Body of pancreas (tissue), 4 donors: ENCODE measurements around the gene ATG16L2.

Experiments
- POLR2A ChIP-seq, 3 donors: fragments of 450-650 bp; IDR thresholded peaks; one replicate each; pipeline ENCODE4 v1.6.1; 2016; ENCODE audit warnings: antibody characterized with exemption in 3 of 3, mild to moderate bottlenecking in 2 of 3
- TF ChIP-seq, protein P1 (sequence below), 7 experiments: fragments of 450-650 bp in 4 of 7; fragments of 200-600 bp in 3 of 7; sonication (generic) in 3 of 7; IDR thresholded peaks; one replicate each; pipeline ENCODE4 v1.5.1; 2016 to 2019; ENCODE audit warnings: antibody characterized with exemption in 7 of 7

DNA sequence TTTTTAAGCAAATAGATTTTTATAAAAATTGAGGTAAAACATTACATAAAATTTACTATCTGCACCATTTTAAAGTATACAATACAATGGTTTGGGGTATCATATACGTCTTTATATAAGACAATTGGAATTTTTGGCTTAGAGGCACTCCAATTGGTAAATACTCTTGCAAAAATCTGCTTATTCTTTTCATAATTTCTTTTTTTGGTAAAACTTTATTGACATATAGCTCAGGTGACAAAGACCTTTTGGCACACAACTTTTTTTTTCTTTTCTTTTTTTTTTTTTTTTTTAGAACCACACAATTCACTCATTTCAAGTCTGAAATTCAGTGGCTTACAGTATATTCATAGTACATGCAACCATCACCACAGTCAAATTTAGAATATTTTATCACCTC is 57.8 kb downstream of the ATG16L2 start:
- TF ChIP-seq, protein P1, sequence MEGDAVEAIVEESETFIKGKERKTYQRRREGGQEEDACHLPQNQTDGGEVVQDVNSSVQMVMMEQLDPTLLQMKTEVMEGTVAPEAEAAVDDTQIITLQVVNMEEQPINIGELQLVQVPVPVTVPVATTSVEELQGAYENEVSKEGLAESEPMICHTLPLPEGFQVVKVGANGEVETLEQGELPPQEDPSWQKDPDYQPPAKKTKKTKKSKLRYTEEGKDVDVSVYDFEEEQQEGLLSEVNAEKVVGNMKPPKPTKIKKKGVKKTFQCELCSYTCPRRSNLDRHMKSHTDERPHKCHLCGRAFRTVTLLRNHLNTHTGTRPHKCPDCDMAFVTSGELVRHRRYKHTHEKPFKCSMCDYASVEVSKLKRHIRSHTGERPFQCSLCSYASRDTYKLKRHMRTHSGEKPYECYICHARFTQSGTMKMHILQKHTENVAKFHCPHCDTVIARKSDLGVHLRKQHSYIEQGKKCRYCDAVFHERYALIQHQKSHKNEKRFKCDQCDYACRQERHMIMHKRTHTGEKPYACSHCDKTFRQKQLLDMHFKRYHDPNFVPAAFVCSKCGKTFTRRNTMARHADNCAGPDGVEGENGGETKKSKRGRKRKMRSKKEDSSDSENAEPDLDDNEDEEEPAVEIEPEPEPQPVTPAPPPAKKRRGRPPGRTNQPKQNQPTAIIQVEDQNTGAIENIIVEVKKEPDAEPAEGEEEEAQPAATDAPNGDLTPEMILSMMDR (IDR thresholded peaks at IDR 0.05): no peak
- no peak for TF ChIP-seq POLR2A (IDR thresholded peaks at IDR 0.05)
